GM18520 (cell line): ENCODE data around the gene UBE2Q2.
"Not testable (repeated sequence)": the region's sequence is repeated elsewhere in the genome, so short reads cannot be mapped to it uniquely, and the experiment has no call there.

Experiments
- ATAC-seq: cut with Tn5 transposase; IDR thresholded peaks from one replicate; pipeline ENCODE4 v1.9.1; 2021; ENCODE audit not compliant: unreplicated experiment

The UBE2Q2 gene

GRCh38 chr15:75842722-75843677, at the start of gene UBE2Q2:
UBE2Q2 (plus strand) TSS chr15:75843447; CDS start chr15:75843667, 220 bp downstream.
- ATAC-seq: no peak

- no peak for ATAC-seq
Measured at GRCh38 chr15:75796321-75796720, 46.9 kb upstream of the UBE2Q2 start.

GRCh38 chr15:75797146-75797545, 46.1 kb upstream of the UBE2Q2 start:
- ATAC-seq: not testable (repeated sequence)

GRCh38 chr15:75799190-75799589, 44.1 kb upstream of the UBE2Q2 start:
- no peak for ATAC-seq

GRCh38 chr15:75800409-75800808, 42.8 kb upstream of the UBE2Q2 start:
- not testable (repeated sequence) for ATAC-seq

GRCh38 chr15:75801859-75802593, 41.2 kb upstream of the UBE2Q2 start:
- ATAC-seq: peak; percentile 61

GRCh38 chr15:75807486-75807885, 35.8 kb upstream of the UBE2Q2 start:
- ATAC-seq: not testable (repeated sequence)

- not testable (repeated sequence) for ATAC-seq
Measured at GRCh38 chr15:75808009-75808408, 35.2 kb upstream of the UBE2Q2 start.

GRCh38 chr15:75808563-75808962, 34.7 kb upstream of the UBE2Q2 start:
- no peak for ATAC-seq

GRCh38 chr15:75809986-75810750, 33.1 kb upstream of the UBE2Q2 start:
- no peak for ATAC-seq

- no peak for ATAC-seq
Measured at GRCh38 chr15:75810874-75811498, 32.3 kb upstream of the UBE2Q2 start.

- ATAC-seq: no peak
Measured at GRCh38 chr15:75811626-75812025, 31.6 kb upstream of the UBE2Q2 start.

GRCh38 chr15:75814794-75815193, 28.5 kb upstream of the UBE2Q2 start:
- ATAC-seq: no peak

- no peak for ATAC-seq
Measured at GRCh38 chr15:75815811-75816719, 27.2 kb upstream of the UBE2Q2 start.

- no peak for ATAC-seq
Measured at GRCh38 chr15:75817138-75817935, 25.9 kb upstream of the UBE2Q2 start.

GRCh38 chr15:75820206-75820605, 23.0 kb upstream of the UBE2Q2 start:
- no peak for ATAC-seq

- no peak for ATAC-seq
Measured at GRCh38 chr15:75821786-75822345, 21.4 kb upstream of the UBE2Q2 start.

- no peak for ATAC-seq
Measured at GRCh38 chr15:75822685-75823278, 20.5 kb upstream of the UBE2Q2 start.
